Transverse colon (tissue), 4 donors: Measurements from ENCODE around the gene ZNF629.

Source experiments
- POLR2A ChIP-seq: fragments of 450-650 bp; IDR thresholded peaks from one replicate; pipeline ENCODE4 v1.6.1; 2016; ENCODE audit warnings: antibody characterized with exemption, mild to moderate bottlenecking, moderate library complexity
- POLR2AphosphoS5 ChIP-seq, 3 donors: sonication (generic); formaldehyde crosslinking; IDR thresholded peaks; one replicate each; pipeline ENCODE4 v1.6.1; 2016; ENCODE audit warnings: antibody characterized with exemption in 3 of 3
- TF ChIP-seq, protein P1 (sequence below), 5 experiments: fragments of 200-600 bp in 3 of 5; fragments of 450-650 bp in 2 of 5; sonication (generic) in 3 of 5; IDR thresholded peaks; 1 replicate in 2 of 5; 2 replicates in 3 of 5; pipeline ENCODE4 v1.5.1; 2016 to 2017; ENCODE audit warnings: antibody characterized with exemption in 5 of 5, inconsistent platforms in 3 of 5, mild to moderate bottlenecking in 2 of 5, moderate library complexity in 1 of 5

DNA sequence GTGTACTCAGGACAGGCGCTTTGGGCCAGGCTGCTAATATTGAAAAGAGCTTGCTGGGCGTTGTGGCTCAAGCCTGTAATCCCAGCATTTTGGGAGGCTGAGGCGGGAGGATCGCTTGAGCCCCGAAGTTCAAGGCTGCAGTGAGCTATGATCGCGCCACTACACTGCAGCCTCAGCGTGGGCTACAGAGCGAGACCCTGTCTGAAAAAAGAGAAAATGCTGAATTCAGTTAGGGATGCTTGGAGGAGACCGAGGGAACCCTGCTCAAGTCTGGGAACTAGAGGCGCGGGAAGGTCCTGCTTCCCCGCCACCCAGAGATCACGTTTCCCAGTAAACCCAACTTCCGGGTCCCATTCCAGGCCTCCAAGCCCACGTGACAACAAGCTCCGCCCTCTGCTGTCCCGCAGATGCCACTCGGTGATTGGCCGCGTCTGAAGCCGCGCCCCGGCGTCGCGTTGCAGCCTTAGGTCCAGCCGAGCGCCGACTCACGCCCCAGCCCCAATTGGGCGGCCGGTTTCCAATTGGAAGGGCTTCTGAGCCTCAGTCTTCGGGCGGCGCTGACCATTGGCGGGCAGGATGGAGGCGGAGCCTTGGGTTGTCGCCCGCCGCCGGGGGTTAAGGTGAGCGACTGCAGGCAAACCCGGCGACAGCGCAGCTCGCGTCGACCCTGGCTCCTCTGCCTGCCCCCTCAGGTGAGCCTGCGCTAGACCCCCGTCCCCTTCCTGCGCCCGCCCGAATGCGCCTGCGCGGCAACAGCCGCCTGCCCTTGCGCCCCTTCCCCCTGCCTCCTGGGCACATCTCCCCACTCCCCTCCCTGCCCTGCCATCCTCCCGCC lies 39.0 kb downstream of the ZNF629 start, which contains the start of gene PHKG2:
- TF ChIP-seq, protein P1, sequence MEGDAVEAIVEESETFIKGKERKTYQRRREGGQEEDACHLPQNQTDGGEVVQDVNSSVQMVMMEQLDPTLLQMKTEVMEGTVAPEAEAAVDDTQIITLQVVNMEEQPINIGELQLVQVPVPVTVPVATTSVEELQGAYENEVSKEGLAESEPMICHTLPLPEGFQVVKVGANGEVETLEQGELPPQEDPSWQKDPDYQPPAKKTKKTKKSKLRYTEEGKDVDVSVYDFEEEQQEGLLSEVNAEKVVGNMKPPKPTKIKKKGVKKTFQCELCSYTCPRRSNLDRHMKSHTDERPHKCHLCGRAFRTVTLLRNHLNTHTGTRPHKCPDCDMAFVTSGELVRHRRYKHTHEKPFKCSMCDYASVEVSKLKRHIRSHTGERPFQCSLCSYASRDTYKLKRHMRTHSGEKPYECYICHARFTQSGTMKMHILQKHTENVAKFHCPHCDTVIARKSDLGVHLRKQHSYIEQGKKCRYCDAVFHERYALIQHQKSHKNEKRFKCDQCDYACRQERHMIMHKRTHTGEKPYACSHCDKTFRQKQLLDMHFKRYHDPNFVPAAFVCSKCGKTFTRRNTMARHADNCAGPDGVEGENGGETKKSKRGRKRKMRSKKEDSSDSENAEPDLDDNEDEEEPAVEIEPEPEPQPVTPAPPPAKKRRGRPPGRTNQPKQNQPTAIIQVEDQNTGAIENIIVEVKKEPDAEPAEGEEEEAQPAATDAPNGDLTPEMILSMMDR (IDR thresholded peaks at IDR 0.05) = peak in 2 of 5 experiments; percentile 15 to 33
- TF ChIP-seq POLR2A = peak; percentile 87
- peak; percentile 81 to 89 (median 89) for TF ChIP-seq POLR2AphosphoS5 (IDR thresholded peaks at IDR 0.05)
